PFSK-1 (cell line): ENCODE data around the gene TBX18.

ENCODE experiments used
- FOXP2 ChIP-seq: optimal IDR thresholded peaks from 2 replicates; pipeline ENCODE3; 2011; ENCODE audit warnings: borderline replicate concordance, control low read depth, inconsistent platforms; ENCODE audit not compliant: insufficient read depth; ENCODE audit errors: extremely low read length, extremely low read depth
- POLR2AphosphoS5 ChIP-seq: IDR thresholded peaks from 2 replicates; pipeline ENCODE4 v1.6.1; 2012; ENCODE audit warnings: low read depth, mild to moderate bottlenecking, control low read depth, low read length, moderate library complexity
- REST ChIP-seq, 2 experiments: IDR thresholded peaks; 2 replicates each; pipeline versions ENCODE4 v1.6.1 to v1.8.0; 2011 to 2012; ENCODE audit warnings: low read depth in 2 of 2, low read length in 2 of 2, control low read depth in 1 of 2, inconsistent platforms in 1 of 2, mild to moderate bottlenecking in 1 of 2, moderate library complexity in 1 of 2; ENCODE audit not compliant: insufficient read depth in 1 of 2
- SIN3A ChIP-seq: IDR thresholded peaks from 2 replicates; pipeline ENCODE4 v1.6.1; 2012; ENCODE audit warnings: mild to moderate bottlenecking, low read length, moderate library complexity, borderline replicate concordance; ENCODE audit not compliant: insufficient read depth
- TAF1 ChIP-seq: IDR thresholded peaks from 2 replicates; pipeline ENCODE4 v1.6.1; 2012; ENCODE audit warnings: low read length, control low read depth, borderline replicate concordance; ENCODE audit not compliant: insufficient read depth

TBX18 gene

GRCh38 chr6:84805145-84805544 is 40.7 kb upstream of the TBX18 start:
- no peak for TF ChIP-seq REST (IDR thresholded peaks at IDR 0.05; ENCODE audit: insufficient read depth in 1 of 2, low read depth in 2 of 2, low read length in 2 of 2)
- no peak for TF ChIP-seq FOXP2
- TF ChIP-seq POLR2AphosphoS5: no peak

- TF ChIP-seq FOXP2: no peak
- TF ChIP-seq SIN3A: no peak
- no peak for TF ChIP-seq REST (IDR thresholded peaks at IDR 0.05; ENCODE audit: insufficient read depth in 1 of 2, low read depth in 2 of 2, low read length in 2 of 2)
- no peak for TF ChIP-seq POLR2AphosphoS5
- no peak for TF ChIP-seq TAF1
These were observed 40.3 kb upstream of the TBX18 start for GRCh38 chr6:84804720-84805119.

- TF ChIP-seq SIN3A: no peak
- no peak for TF ChIP-seq POLR2AphosphoS5
These were observed 36.9 kb upstream of the TBX18 start for GRCh38 chr6:84801250-84801649.

- TF ChIP-seq SIN3A (no peak), REST (IDR thresholded peaks at IDR 0.05; ENCODE audit: insufficient read depth in 1 of 2, low read depth in 2 of 2, low read length in 2 of 2) (no peak), FOXP2 (no peak), TAF1 (no peak), POLR2AphosphoS5 (no peak)
These were observed 33.9 kb upstream of the TBX18 start for GRCh38 chr6:84798257-84798656.

GRCh38 chr6:84796343-84796742 is 31.9 kb upstream of the TBX18 start:
- no peak for TF ChIP-seq FOXP2
- no peak for TF ChIP-seq TAF1
- TF ChIP-seq POLR2AphosphoS5: no peak
- TF ChIP-seq SIN3A: no peak
- TF ChIP-seq REST (IDR thresholded peaks at IDR 0.05; ENCODE audit: insufficient read depth in 1 of 2, low read depth in 2 of 2, low read length in 2 of 2): no peak

- TF ChIP-seq REST (IDR thresholded peaks at IDR 0.05; ENCODE audit: insufficient read depth in 1 of 2, low read depth in 2 of 2, low read length in 2 of 2) (no peak), SIN3A (no peak), TAF1 (no peak), POLR2AphosphoS5 (no peak), FOXP2 (no peak)
These were observed 27.5 kb upstream of the TBX18 start for GRCh38 chr6:84791927-84792326.
